ENCODE results near the gene BACE2. TPM values are rescaled to one million over a fixed set of nuclear protein-coding genes. Genes with fewer than 3 reads are reported as not detected.
"Not testable (repeated sequence)": the region's sequence is repeated elsewhere in the genome, so short reads cannot be mapped to it uniquely, and the experiment has no call there.

BACE2 gene
- total RNA-seq, 1 donor = 3.0 TPM

GRCh38 chr21:41187537-41188025, 19.6 kb downstream of the BACE2 start:
- no peak overlapping the region for H3K4me3 ChIP-seq (ENCODE audit: low read depth, low read length)
- TF ChIP-seq, protein P1, sequence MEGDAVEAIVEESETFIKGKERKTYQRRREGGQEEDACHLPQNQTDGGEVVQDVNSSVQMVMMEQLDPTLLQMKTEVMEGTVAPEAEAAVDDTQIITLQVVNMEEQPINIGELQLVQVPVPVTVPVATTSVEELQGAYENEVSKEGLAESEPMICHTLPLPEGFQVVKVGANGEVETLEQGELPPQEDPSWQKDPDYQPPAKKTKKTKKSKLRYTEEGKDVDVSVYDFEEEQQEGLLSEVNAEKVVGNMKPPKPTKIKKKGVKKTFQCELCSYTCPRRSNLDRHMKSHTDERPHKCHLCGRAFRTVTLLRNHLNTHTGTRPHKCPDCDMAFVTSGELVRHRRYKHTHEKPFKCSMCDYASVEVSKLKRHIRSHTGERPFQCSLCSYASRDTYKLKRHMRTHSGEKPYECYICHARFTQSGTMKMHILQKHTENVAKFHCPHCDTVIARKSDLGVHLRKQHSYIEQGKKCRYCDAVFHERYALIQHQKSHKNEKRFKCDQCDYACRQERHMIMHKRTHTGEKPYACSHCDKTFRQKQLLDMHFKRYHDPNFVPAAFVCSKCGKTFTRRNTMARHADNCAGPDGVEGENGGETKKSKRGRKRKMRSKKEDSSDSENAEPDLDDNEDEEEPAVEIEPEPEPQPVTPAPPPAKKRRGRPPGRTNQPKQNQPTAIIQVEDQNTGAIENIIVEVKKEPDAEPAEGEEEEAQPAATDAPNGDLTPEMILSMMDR (IDR thresholded peaks at IDR 0.05; ENCODE audit: insufficient read depth, low read depth, low read length) = no peak
- no peak for DNase-seq (ENCODE audit: low read depth)

GRCh38 chr21:41188486-41189149, 20.7 kb downstream of the BACE2 start:
- DNase-seq (ENCODE audit: low read depth) = no peak
- TF ChIP-seq, protein P1 (IDR thresholded peaks at IDR 0.05; ENCODE audit: insufficient read depth, low read depth, low read length) = no peak
- no peak overlapping the region for H3K4me3 ChIP-seq (ENCODE audit: low read depth, low read length)

GRCh38 chr21:41189150-41189745, 21.3 kb downstream of the BACE2 start:
- no peak for DNase-seq (ENCODE audit: low read depth)
- TF ChIP-seq, protein P1 (IDR thresholded peaks at IDR 0.05; ENCODE audit: insufficient read depth, low read depth, low read length) = no peak
- no peak overlapping the region for H3K4me3 ChIP-seq (ENCODE audit: low read depth, low read length)

DNA sequence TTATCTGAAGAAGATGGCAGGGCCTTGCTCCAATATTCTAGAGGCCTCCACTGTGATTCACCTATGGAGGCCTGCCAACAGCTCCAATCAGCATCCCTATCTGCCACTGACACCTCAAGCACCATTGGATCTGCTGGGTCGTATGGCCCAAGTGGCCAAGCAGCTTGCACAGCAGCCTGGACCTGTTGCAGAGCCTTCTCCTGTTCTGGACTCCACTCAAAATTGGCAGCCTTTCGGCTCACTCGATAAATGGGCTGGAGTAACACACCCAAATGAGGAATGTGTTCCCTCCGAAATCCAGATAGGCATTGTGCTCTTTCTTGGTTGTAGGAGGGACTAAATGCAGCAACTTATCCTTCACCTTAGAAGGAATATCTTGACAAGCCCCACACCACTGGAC, 24.6 kb downstream of the BACE2 start:
- not testable (repeated sequence) for H3K4me3 ChIP-seq (ENCODE audit: low read depth, low read length); DNase-seq (ENCODE audit: low read depth)

GRCh38 chr21:41195311-41195710, 27.4 kb downstream of the BACE2 start:
- TF ChIP-seq, protein P1 (IDR thresholded peaks at IDR 0.05; ENCODE audit: insufficient read depth, low read depth, low read length) = no peak
- no peak overlapping the region for H3K4me3 ChIP-seq (ENCODE audit: low read depth, low read length)
- DNase-seq (ENCODE audit: low read depth) = no peak

DNA sequence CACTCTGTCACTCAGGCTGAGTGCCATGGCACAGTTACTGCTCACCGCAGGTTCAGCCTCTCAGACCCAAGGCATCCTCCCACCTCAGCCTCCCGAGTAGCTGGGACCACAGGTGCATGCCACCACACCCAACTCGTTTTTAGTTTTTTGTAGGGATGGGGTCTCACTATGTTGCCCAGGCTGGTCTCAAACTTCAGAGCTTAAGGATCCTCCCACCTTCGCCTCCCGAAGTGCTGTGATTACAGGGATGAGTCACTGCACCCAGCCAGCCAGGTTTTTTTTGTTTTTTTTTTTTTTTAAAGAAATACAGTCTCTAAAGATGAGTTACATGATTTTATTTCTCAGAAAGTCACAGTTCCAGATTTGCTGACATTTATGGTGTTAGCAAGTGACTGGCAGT, 29.0 kb downstream of the BACE2 start:
- TF ChIP-seq, protein P1 (IDR thresholded peaks at IDR 0.05; ENCODE audit: insufficient read depth, low read depth, low read length) = no peak
- H3K4me3 ChIP-seq (ENCODE audit: low read depth, low read length) = no peak overlapping the region
- no peak for DNase-seq (ENCODE audit: low read depth)

- TF ChIP-seq, protein P1 (IDR thresholded peaks at IDR 0.05; ENCODE audit: insufficient read depth, low read depth, low read length) = no peak
- H3K4me3 ChIP-seq (ENCODE audit: low read depth, low read length) = no peak overlapping the region
- no peak for DNase-seq (ENCODE audit: low read depth)
Measured at GRCh38 chr21:41197582-41197981, 29.6 kb downstream of the BACE2 start.

DNA sequence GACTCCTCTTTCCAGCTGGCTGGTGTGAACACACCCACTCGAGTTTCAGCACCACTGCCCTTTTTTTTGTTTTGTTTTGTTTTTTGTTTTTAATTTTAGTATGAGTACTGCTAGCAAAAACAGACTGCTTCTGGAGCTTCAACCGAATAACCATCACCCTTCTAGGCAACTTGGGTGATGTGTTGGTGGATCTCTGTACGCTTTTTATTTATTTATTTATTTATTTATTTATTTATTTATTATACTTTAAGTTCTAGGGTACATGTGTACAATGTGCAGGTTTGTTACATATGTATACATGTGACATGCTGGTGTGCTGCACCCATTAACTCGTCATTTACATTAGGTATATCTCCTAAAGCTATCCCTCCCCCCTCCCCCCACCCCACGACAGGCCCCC, 30.7 kb downstream of the BACE2 start:
- not testable (repeated sequence) for DNase-seq (ENCODE audit: low read depth); H3K4me3 ChIP-seq (ENCODE audit: low read depth, low read length)
